ENCODE data around the gene BDH2.

BDH2 gene

GRCh38 chr4:103086551-103086950 lies 13.1 kb downstream of the BDH2 start:
- Histone ChIP-seq H3K27me3 (ENCODE audit: insufficient read depth, low read length) (no peaks in the 10 kb centered on the region), H3K4me1 (ENCODE audit: control insufficient read depth, insufficient read depth, low read length, unreplicated experiment) (no peaks in the 10 kb centered on the region), H3K4me3 (ENCODE audit: low read depth, low read length) (no peak overlapping the region), H3K79me2 (ENCODE audit: control insufficient read depth, insufficient read depth, low read length, unreplicated experiment) (no peaks in the 10 kb centered on the region), H2AFZ (ENCODE audit: low read length, unreplicated experiment) (no peak overlapping the region), H3K27ac (ENCODE audit: low read depth, low read length) (no peak overlapping the region), H3K36me3 (ENCODE audit: insufficient read depth, low read length) (peaks cover 28% of the 10 kb centered on the region; the same call in 1 of the 2 replicates)

GRCh38 chr4:103085555-103086196 lies 14.0 kb downstream of the BDH2 start:
- H3K4me1 ChIP-seq (ENCODE audit: control insufficient read depth, insufficient read depth, low read length, unreplicated experiment), result no peaks in the 10 kb centered on the region
- peaks cover 24% of the 10 kb centered on the region; the same call in 1 of the 2 replicates for H3K36me3 ChIP-seq (ENCODE audit: insufficient read depth, low read length)
- H3K4me3 ChIP-seq (ENCODE audit: low read depth, low read length), result no peak overlapping the region
- no peak overlapping the region for H3K27ac ChIP-seq (ENCODE audit: low read depth, low read length)
- H2AFZ ChIP-seq (ENCODE audit: low read length, unreplicated experiment), result no peak overlapping the region
- H3K79me2 ChIP-seq (ENCODE audit: control insufficient read depth, insufficient read depth, low read length, unreplicated experiment), result no peaks in the 10 kb centered on the region
- no peaks in the 10 kb centered on the region for H3K27me3 ChIP-seq (ENCODE audit: insufficient read depth, low read length)

GRCh38 chr4:103079621-103080020 lies 20.0 kb downstream of the BDH2 start:
- Histone ChIP-seq H3K4me1 (ENCODE audit: control insufficient read depth, insufficient read depth, low read length, unreplicated experiment) (peaks cover 12% of the 10 kb centered on the region), H3K4me3 (ENCODE audit: low read depth, low read length) (no peak overlapping the region), H3K79me2 (ENCODE audit: control insufficient read depth, insufficient read depth, low read length, unreplicated experiment) (peaks cover 11% of the 10 kb centered on the region), H3K27ac (ENCODE audit: low read depth, low read length) (no peak overlapping the region), H3K36me3 (ENCODE audit: insufficient read depth, low read length) (peaks cover 3% of the 10 kb centered on the region; the same call in 1 of the 2 replicates), H3K27me3 (ENCODE audit: insufficient read depth, low read length) (no peaks in the 10 kb centered on the region), H2AFZ (ENCODE audit: low read length, unreplicated experiment) (no peak overlapping the region)

GRCh38 chr4:103076747-103077347 lies 22.8 kb downstream of the BDH2 start, which contains the start of gene SLC9B2:
Gene SLC9B2 (minus strand): TSS chr4:103076761. CDS start chr4:103067550, 9,211 bp downstream.
- Histone ChIP-seq H3K27me3 (ENCODE audit: insufficient read depth, low read length) (no peaks in the 10 kb centered on the region), H2AFZ (ENCODE audit: low read length, unreplicated experiment) (peak within 1 kb of the TSS; percentile 100), H3K27ac (ENCODE audit: low read depth, low read length) (peak within 1 kb of the TSS; percentile 75), H3K79me2 (ENCODE audit: control insufficient read depth, insufficient read depth, low read length, unreplicated experiment) (peaks cover 33% of the 10 kb centered on the region), H3K36me3 (ENCODE audit: insufficient read depth, low read length) (peaks cover under 1% of the 10 kb centered on the region; the same call in 1 of the 2 replicates), H3K4me1 (ENCODE audit: control insufficient read depth, insufficient read depth, low read length, unreplicated experiment) (peaks cover 21% of the 10 kb centered on the region), H3K4me3 (ENCODE audit: low read depth, low read length) (peak within 1 kb of the TSS; percentile 89)

GRCh38 chr4:103075894-103076746 lies 23.5 kb downstream of the BDH2 start:
- H3K79me2 ChIP-seq (ENCODE audit: control insufficient read depth, insufficient read depth, low read length, unreplicated experiment), result peaks cover 33% of the 10 kb centered on the region
- H3K4me3 ChIP-seq (ENCODE audit: low read depth, low read length), result peak overlapping the region; percentile 89
- no peaks in the 10 kb centered on the region for H3K36me3 ChIP-seq (ENCODE audit: insufficient read depth, low read length)
- peaks cover 21% of the 10 kb centered on the region for H3K4me1 ChIP-seq (ENCODE audit: control insufficient read depth, insufficient read depth, low read length, unreplicated experiment)
- H3K27ac ChIP-seq (ENCODE audit: low read depth, low read length), result peak overlapping the region; percentile 75
- H2AFZ ChIP-seq (ENCODE audit: low read length, unreplicated experiment), result peak overlapping the region; percentile 100
- H3K27me3 ChIP-seq (ENCODE audit: insufficient read depth, low read length), result no peaks in the 10 kb centered on the region

GRCh38 chr4:103075435-103075893 lies 24.2 kb downstream of the BDH2 start:
- no peaks in the 10 kb centered on the region for H3K36me3 ChIP-seq (ENCODE audit: insufficient read depth, low read length)
- H3K4me1 ChIP-seq (ENCODE audit: control insufficient read depth, insufficient read depth, low read length, unreplicated experiment), result peaks cover 21% of the 10 kb centered on the region
- peak overlapping the region; percentile 75 for H3K27ac ChIP-seq (ENCODE audit: low read depth, low read length)
- H2AFZ ChIP-seq (ENCODE audit: low read length, unreplicated experiment), result peak overlapping the region; percentile 100
- peak overlapping the region; percentile 89 for H3K4me3 ChIP-seq (ENCODE audit: low read depth, low read length)
- no peaks in the 10 kb centered on the region for H3K27me3 ChIP-seq (ENCODE audit: insufficient read depth, low read length)
- H3K79me2 ChIP-seq (ENCODE audit: control insufficient read depth, insufficient read depth, low read length, unreplicated experiment), result peaks cover 33% of the 10 kb centered on the region

GRCh38 chr4:103074744-103075434 lies 24.7 kb downstream of the BDH2 start:
- Histone ChIP-seq H3K79me2 (ENCODE audit: control insufficient read depth, insufficient read depth, low read length, unreplicated experiment) (peaks cover 33% of the 10 kb centered on the region), H3K27ac (ENCODE audit: low read depth, low read length) (peak overlapping the region; percentile 75; the same call in 1 of the 2 replicates), H3K4me3 (ENCODE audit: low read depth, low read length) (peak overlapping the region; percentile 89), H3K36me3 (ENCODE audit: insufficient read depth, low read length) (no peaks in the 10 kb centered on the region), H3K27me3 (ENCODE audit: insufficient read depth, low read length) (no peaks in the 10 kb centered on the region), H3K4me1 (ENCODE audit: control insufficient read depth, insufficient read depth, low read length, unreplicated experiment) (peaks cover 21% of the 10 kb centered on the region), H2AFZ (ENCODE audit: low read length, unreplicated experiment) (no peak overlapping the region)

- Histone ChIP-seq H3K4me3 (ENCODE audit: low read depth, low read length) (peak overlapping the region; percentile 89), H2AFZ (ENCODE audit: low read length, unreplicated experiment) (no peak overlapping the region), H3K27me3 (ENCODE audit: insufficient read depth, low read length) (no peaks in the 10 kb centered on the region), H3K79me2 (ENCODE audit: control insufficient read depth, insufficient read depth, low read length, unreplicated experiment) (peaks cover 33% of the 10 kb centered on the region), H3K4me1 (ENCODE audit: control insufficient read depth, insufficient read depth, low read length, unreplicated experiment) (peaks cover 21% of the 10 kb centered on the region), H3K27ac (ENCODE audit: low read depth, low read length) (no peak overlapping the region), H3K36me3 (ENCODE audit: insufficient read depth, low read length) (no peaks in the 10 kb centered on the region)
Measured at GRCh38 chr4:103073792-103074438, 25.7 kb downstream of the BDH2 start.

GRCh38 chr4:103067841-103068547 lies 31.6 kb downstream of the BDH2 start:
- peaks cover 11% of the 10 kb centered on the region for H3K4me1 ChIP-seq (ENCODE audit: control insufficient read depth, insufficient read depth, low read length, unreplicated experiment)
- no peak overlapping the region for H3K4me3 ChIP-seq (ENCODE audit: low read depth, low read length)
- peaks cover 5% of the 10 kb centered on the region for H3K36me3 ChIP-seq (ENCODE audit: insufficient read depth, low read length)
- H2AFZ ChIP-seq (ENCODE audit: low read length, unreplicated experiment), result no peak overlapping the region
- H3K27ac ChIP-seq (ENCODE audit: low read depth, low read length), result peak overlapping the region; percentile 34
- H3K79me2 ChIP-seq (ENCODE audit: control insufficient read depth, insufficient read depth, low read length, unreplicated experiment), result peaks cover 12% of the 10 kb centered on the region
- no peaks in the 10 kb centered on the region for H3K27me3 ChIP-seq (ENCODE audit: insufficient read depth, low read length)
